WERI-Rb-1 (cell line): ENCODE data around the gene ACAD8.
A peak's percentile ranks its signal among the peaks of the same experiment; 100 is the strongest.

Experiments
- DNase-seq: peaks from one replicate; pipeline ENCODE4 v3.0.0-alpha.2; 2020
- H3K27ac ChIP-seq: fragments of 250-450 bp; sonication (Bioruptor Pico); 2 replicates; pipeline ENCODE4 v1.5.1; 2020; ENCODE audit warnings: mild to moderate bottlenecking, moderate library complexity
- H3K27me3 ChIP-seq: fragments of 250-450 bp; sonication (Bioruptor Pico); 2 replicates; pipeline ENCODE4 v1.5.1; 2021; ENCODE audit warnings: mild to moderate bottlenecking, low read depth, moderate library complexity; ENCODE audit not compliant: insufficient read depth, severe bottlenecking
- H3K36me3 ChIP-seq: fragments of 250-450 bp; sonication (Bioruptor Pico); 2 replicates; pipeline ENCODE4 v1.5.1; 2020; ENCODE audit warnings: mild to moderate bottlenecking, moderate library complexity
- H3K4me3 ChIP-seq: 2 replicates; pipeline ENCODE4 v1.5.1; 2011; ENCODE audit warnings: low read depth, mild to moderate bottlenecking, control low read depth, low read length
- H3K9me3 ChIP-seq: fragments of 250-450 bp; sonication (Bioruptor Pico); 2 replicates; pipeline ENCODE4 v1.5.1; 2021; ENCODE audit warnings: mild to moderate bottlenecking, moderate library complexity; ENCODE audit not compliant: severe bottlenecking
- TF ChIP-seq, protein P1 (sequence below): IDR thresholded peaks from 2 replicates; pipeline ENCODE4 v1.5.1; 2011; ENCODE audit warnings: low read depth, mild to moderate bottlenecking, control low read depth, inconsistent platforms, low read length

ACAD8 gene

DNA sequence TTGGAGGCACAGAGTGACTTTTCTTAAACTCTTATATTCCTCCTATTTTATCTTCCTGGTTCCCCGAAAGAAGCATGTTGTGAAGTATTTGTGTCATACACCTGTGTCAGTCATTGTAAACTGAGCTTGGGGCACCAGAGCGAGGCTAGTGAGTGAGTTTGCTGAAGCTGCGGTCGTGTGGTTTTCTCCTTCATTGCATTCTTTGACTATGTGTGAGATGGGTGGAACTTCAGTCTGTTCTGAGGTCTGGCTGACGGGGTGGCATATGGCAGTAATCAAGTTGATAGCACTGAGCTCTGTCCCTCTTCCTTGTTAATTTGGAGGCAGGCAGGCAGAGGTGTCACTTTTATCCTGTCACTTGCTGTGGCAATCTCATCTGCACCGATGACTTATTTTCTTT, 24.7 kb upstream of the ACAD8 start:
- peak; percentile 36 for DNase-seq
- Histone ChIP-seq H3K27me3 (no peaks in the 10 kb centered on the region), H3K36me3 (peaks cover 16% of the 10 kb centered on the region), H3K4me3 (no peak overlapping the region), H3K9me3 (no peaks in the 10 kb centered on the region), H3K27ac (no peak overlapping the region; the same call in 1 of the 2 replicates)
- TF ChIP-seq, protein P1, sequence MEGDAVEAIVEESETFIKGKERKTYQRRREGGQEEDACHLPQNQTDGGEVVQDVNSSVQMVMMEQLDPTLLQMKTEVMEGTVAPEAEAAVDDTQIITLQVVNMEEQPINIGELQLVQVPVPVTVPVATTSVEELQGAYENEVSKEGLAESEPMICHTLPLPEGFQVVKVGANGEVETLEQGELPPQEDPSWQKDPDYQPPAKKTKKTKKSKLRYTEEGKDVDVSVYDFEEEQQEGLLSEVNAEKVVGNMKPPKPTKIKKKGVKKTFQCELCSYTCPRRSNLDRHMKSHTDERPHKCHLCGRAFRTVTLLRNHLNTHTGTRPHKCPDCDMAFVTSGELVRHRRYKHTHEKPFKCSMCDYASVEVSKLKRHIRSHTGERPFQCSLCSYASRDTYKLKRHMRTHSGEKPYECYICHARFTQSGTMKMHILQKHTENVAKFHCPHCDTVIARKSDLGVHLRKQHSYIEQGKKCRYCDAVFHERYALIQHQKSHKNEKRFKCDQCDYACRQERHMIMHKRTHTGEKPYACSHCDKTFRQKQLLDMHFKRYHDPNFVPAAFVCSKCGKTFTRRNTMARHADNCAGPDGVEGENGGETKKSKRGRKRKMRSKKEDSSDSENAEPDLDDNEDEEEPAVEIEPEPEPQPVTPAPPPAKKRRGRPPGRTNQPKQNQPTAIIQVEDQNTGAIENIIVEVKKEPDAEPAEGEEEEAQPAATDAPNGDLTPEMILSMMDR = no peak

DNA sequence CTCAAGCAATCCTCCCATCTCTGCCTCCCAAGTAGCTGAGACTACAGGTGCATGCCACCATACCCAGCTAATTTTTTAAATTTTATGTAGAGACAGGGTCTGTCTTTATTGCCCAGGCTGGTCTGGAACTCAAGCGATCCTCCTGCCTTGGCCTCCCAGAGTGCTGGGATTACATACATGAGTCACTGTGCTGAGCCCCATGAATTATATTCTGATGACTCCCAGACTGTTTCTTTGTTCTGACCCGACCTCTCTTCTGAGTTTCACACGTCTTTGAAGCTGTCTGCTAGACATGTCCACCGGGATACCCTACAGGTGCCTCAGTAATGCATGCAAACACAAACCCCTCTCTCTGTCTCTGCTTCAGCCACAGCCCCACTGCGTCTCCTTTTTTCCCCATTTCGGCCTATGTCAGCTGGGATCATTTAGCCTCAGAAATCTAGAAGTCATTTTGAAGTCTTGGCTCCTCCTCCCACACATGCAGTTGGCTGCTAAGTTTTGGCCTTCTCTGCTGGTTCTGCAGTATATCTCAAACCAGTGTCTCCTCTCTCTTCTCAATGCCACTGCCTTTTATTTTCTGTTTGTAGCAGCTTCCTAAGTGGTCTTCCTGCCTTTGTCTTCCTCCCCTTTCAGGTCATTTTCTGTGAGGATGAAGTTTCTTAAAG, 24.1 kb upstream of the ACAD8 start:
- TF ChIP-seq, protein P1 = no peak

DNA sequence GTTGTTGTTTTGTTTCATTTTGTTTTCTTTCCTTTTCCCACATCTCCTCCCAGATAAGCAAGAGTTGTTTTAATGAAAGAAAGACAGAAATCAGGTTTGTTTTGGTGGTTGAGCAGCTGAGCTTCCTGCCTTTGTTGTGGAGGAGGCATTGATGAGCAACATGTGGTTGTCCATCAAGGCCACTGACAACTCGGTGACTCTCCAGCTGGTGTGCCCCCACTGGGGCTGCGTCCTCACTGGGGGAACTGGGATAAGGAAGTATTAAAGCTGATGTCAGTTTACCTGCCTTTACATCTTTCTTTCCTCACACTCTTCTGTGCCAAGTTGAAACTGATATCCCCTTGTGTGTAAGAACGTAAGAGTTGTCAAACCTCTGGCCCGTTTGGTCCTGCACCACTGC, 23.0 kb upstream of the ACAD8 start:
- H3K4me3 ChIP-seq = no peak overlapping the region
- peaks cover 16% of the 10 kb centered on the region for H3K36me3 ChIP-seq
- no peaks in the 10 kb centered on the region for H3K9me3 ChIP-seq
- H3K27ac ChIP-seq = no peak overlapping the region
- no peaks in the 10 kb centered on the region for H3K27me3 ChIP-seq
- TF ChIP-seq, protein P1 = no peak
- no peak for DNase-seq

More for the DNA sequence above, 24.1 kb upstream of the ACAD8 start:
- Histone ChIP-seq H3K9me3 (no peaks in the 10 kb centered on the region), H3K27me3 (no peaks in the 10 kb centered on the region), H3K4me3 (no peak overlapping the region), H3K36me3 (peaks cover 16% of the 10 kb centered on the region), H3K27ac (no peak overlapping the region; the same call in 1 of the 2 replicates)
- DNase-seq = no peak

DNA sequence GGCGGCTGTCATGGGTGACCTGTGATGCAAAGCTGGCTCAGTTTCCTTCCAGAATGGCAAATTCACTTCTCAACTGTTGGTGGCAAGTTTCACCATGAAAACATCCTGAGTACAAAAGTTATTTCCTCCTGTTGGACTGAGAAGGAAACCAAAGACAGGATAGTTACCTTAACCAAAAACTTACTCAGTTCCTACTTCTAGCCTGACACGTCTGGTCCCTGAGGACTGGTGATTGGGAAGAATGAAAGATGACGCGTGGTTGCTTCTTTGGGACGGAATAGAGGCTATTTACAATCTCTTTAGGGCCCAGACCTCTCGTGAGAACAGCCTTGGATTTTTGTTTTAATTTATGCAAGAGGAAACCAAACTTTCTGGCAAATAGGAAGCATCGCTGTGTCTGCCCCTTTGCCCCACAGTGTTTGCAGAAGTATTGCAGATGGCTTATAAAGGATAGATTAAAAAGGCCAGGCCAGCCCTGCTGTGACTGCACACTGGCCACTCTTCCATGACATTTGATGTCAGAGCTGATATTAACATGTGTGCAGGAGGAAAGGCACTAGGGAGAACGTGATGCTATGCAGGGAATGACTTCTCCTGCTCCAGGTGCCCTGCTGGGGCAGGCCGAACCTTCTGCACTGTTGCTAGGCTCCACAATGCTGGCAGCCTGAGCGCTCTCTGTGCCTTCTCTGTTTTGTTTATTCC, 21.3 kb upstream of the ACAD8 start:
- DNase-seq = no peak

DNA sequence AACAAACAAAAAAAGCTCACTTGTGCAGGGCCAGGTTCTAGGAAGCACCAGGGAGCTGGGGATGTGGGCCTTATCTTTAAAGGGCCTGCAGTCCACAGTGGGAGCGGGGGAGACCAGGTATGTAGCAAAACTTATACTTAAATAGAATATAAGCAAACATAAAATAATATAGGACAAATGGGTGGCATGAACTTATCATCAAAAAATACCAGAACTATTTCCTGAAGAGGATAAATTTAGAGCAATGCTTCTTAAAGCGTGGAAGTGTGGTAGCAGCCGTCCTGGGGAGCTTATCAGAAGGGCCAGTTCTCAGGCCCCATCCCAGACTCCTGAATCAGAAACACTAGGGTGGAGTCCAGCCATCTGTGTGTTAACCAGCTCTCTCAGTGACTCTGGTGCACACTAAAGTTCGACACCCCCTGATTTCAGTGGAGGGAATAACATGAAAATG, 19.6 kb upstream of the ACAD8 start:
- Histone ChIP-seq H3K27me3 (no peaks in the 10 kb centered on the region), H3K27ac (no peak overlapping the region), H3K36me3 (peaks cover 17% of the 10 kb centered on the region), H3K4me3 (no peak overlapping the region), H3K9me3 (no peaks in the 10 kb centered on the region)
- TF ChIP-seq, protein P1 = no peak
- DNase-seq = no peak

More for the DNA sequence above, 21.3 kb upstream of the ACAD8 start:
- Histone ChIP-seq H3K27me3 (no peaks in the 10 kb centered on the region), H3K4me3 (no peak overlapping the region), H3K27ac (no peak overlapping the region), H3K9me3 (no peaks in the 10 kb centered on the region), H3K36me3 (peaks cover 20% of the 10 kb centered on the region)
- TF ChIP-seq, protein P1 = no peak
